Activated T-helper 2 cell treated with anti-CD3 and anti-CD28 coated beads, Interferon-gamma antibody, Interleukin-2, Interleukin-4, amounts not matched to agents 10 μg/mL and 5 μg/mL and 100 μg/mL, durations not matched to agents 14 hours and 24 hours and 36 hours (primary cell): ENCODE data around the gene TDRKH. TPM values are rescaled to one million over a fixed set of nuclear protein-coding genes. Genes with fewer than 3 reads are reported as not detected.

Source experiments
- DNase-seq: peaks from one replicate; pipeline ENCODE4 v3.0.0; 2021; ENCODE audit warnings: low spot score
- H3K27ac Mint-ChIP-seq: one replicate; pipeline ENCODE4 v1.8.0; 2021; ENCODE audit warnings: mixed read lengths
- H3K27me3 Mint-ChIP-seq: one replicate; pipeline ENCODE4 v1.8.0; 2021; ENCODE audit warnings: low read depth, mixed read lengths
- H3K36me3 Mint-ChIP-seq: one replicate; pipeline ENCODE4 v1.8.0; 2021; ENCODE audit warnings: low read depth, mixed read lengths
- H3K4me1 Mint-ChIP-seq: one replicate; pipeline ENCODE4 v1.8.0; 2021; ENCODE audit warnings: low read depth, mixed read lengths
- H3K4me3 Mint-ChIP-seq: one replicate; pipeline ENCODE4 v1.8.0; 2021; ENCODE audit warnings: low read depth, mild to moderate bottlenecking, moderate library complexity, mixed read lengths
- H3K9me3 Mint-ChIP-seq: one replicate; pipeline ENCODE4 v1.8.0; 2021; ENCODE audit warnings: mixed read lengths
- intact Hi-C: fragments of 100-400 bp; cut with micrococcal nuclease; formaldehyde crosslinking; loops from one replicate; pipeline ENCODE4 v1.15.1; 2023
- total RNA-seq: library from RNA; stranded (reverse); gene quantifications from 2 replicates; pipeline ENCODE4 v1.2.3, GENCODE V29; 2022

TDRKH gene
- total RNA-seq, 1 donor from 2014 or later = 18.2 TPM

DNA sequence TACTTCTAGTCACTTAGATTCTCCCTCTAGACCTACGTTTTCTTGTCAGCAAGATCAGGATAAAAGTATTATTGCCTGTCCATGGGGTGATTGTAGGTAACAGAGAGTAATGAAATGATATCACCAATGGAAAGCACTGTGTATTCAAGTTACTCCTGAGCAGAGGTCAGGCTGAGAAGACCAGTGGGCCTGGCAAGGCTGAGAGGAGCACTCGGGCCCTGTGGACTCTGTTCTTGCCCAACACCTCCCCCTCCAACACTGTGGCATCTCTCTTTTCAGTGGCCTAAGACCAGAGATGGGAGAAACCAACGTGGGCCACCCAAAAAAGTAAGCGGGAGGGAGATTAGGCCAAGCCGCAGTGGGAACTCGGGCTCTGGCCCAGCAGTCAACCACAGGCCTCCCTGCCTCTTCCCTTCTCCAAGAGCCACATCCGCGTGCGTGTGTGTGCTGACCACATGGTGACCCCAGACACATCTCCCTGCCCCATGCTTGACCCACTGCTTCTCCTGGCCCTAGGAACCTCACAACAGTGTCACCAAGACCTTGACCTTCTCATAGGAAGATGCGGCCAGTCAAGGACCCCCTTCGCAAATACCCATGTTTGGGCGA is 29.0 kb upstream of the TDRKH start:
- Mint-ChIP-seq H3K27me3 (no peaks in the 10 kb centered on the region), H3K9me3 (no peaks in the 10 kb centered on the region), H3K27ac (no peak overlapping the region), H3K36me3 (no peaks in the 10 kb centered on the region), H3K4me3 (no peak overlapping the region), H3K4me1 (peaks cover 46% of the 10 kb centered on the region)
- intact Hi-C loops = no loop called here
- no peak for DNase-seq

DNA sequence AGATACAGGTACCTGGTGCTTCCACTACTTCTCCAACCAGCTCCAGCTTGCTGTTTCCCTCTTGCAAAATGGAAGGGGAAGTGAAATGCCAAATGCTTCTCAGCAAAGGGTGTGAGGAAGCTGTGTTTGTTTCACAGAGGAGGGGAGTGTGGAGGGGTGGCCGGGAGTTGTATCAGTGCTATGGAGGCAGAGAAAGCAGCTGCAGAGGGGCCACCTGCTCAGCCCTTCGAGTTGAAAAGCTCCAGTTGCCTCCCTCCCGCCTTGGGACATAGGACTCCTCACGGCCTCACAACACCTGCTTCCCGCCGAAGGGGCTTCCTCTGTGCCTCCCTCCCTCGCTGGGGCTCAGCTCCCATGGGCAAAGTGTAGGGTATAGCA is 27.0 kb upstream of the TDRKH start:
- intact Hi-C loops = no loop called here
- Mint-ChIP-seq H3K27me3 (no peaks in the 10 kb centered on the region), H3K9me3 (no peaks in the 10 kb centered on the region), H3K4me3 (no peak overlapping the region), H3K36me3 (no peaks in the 10 kb centered on the region), H3K27ac (no peak overlapping the region), H3K4me1 (peaks cover 35% of the 10 kb centered on the region)
- DNase-seq = no peak

DNA sequence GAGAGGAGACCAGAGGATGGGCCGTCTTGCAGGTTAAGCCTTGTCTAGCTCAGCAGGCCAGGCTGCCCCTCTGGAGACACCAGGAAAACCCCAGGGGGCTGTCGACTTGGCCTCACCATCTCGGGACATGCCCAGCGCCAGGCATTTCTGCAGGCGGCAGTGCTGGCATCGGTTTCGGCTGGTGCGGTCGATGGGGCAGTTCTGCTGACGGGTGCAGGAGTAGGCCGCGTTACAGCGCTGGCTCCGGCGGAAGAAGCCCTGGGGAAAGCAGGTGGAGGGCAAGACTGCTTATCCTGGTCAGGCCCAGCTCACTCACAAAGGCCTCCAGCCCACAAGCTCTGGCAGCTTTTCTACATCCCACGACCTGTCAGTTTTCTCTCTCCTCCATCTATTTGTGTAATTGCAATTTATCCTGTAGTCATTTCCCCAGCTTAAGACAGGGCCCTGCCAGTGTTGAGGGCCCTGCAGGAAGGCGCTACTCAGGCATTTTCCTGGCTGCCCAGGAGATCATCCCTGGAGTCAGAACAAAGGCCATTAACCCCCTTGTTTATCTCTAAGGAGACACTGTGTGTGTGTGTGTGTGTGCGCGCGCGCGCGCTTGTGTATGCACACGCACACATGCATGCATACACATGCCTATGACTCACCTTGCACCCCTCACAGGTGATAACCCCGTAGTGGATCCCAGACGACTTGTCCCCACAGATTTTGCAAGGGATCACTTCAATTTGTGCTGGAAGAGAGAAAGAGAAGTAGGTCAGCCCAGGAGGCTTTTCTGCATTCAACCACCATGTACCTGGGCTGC is 26.4 kb upstream of the TDRKH start:
- Mint-ChIP-seq H3K4me3 (no peak overlapping the region), H3K27ac (no peak overlapping the region)

DNA sequence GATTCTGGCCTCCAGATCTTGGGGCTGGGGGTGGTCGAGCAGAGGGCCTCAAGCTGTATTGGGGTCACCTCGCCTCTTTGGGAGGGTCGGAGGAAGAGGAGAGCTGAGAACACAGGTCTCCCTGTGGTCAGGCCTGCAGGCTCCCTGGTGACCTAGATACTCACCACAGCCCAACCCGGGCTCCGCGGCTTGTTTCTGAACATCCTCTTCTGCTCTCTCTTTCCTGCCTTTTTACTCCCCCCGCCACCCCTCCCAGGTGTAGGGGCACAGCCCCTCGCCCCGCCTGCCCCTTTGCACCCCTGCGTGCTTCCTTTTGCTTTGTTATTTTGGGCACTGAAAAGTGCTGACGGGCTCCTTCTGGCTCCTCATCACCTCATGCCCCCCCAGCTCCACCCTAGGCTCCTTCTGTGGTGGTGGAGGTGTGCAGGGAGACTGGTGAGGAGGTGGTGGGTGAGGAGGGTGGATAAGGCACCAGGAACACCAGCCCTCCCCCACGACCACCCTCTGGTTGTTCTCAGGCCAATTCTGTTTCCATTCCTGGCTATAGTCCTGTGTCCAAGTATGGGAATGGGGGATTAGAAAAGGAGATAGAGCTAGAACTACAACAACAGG is 25.5 kb upstream of the TDRKH start:
- Mint-ChIP-seq H3K9me3 (no peaks in the 10 kb centered on the region), H3K4me3 (no peak overlapping the region), H3K4me1 (peaks cover 21% of the 10 kb centered on the region), H3K27ac (no peak overlapping the region), H3K27me3 (no peaks in the 10 kb centered on the region), H3K36me3 (no peaks in the 10 kb centered on the region)
- intact Hi-C loops = no loop called here
- DNase-seq = no peak

More for the DNA sequence above, 26.4 kb upstream of the TDRKH start:
- H3K4me1 Mint-ChIP-seq = peaks cover 31% of the 10 kb centered on the region
- H3K9me3 Mint-ChIP-seq = no peaks in the 10 kb centered on the region
- H3K27me3 Mint-ChIP-seq = no peaks in the 10 kb centered on the region
- intact Hi-C loops = no loop called here
- no peaks in the 10 kb centered on the region for H3K36me3 Mint-ChIP-seq
- no peak for DNase-seq

DNA sequence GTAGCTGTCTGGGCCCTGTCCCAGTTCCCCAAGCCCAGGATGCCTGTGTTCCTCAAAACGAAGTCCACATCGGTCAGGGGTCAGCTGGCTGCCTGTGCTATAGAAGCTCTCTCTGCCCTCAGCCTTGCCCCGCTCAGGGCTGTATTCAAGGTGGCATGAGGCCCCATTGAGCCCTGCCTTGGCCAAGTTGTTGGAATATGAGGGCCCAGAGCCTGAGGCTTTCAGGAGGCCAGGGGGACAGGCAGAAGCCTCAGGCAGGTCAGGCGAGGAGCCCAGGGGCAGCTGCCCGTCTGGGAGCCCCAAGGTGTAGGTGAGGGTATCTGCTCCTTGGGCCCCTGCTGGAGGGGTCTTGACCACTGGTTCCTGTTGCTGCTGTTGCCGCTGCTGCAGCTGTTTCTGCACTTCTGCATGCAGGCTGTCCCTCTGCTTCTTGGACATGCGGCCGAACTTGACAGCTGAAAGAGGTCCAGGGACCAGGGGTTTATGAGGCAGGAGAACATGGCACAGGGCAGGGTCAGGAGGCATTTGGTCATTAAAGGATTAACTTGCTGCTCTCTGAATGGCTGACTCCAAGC is 24.8 kb upstream of the TDRKH start:
- H3K4me1 Mint-ChIP-seq = peaks cover 14% of the 10 kb centered on the region
- H3K36me3 Mint-ChIP-seq = no peaks in the 10 kb centered on the region
- intact Hi-C loops = no loop called here
- H3K9me3 Mint-ChIP-seq = no peaks in the 10 kb centered on the region
- H3K4me3 Mint-ChIP-seq = no peak overlapping the region
- no peak for DNase-seq
- no peaks in the 10 kb centered on the region for H3K27me3 Mint-ChIP-seq
- H3K27ac Mint-ChIP-seq = no peak overlapping the region

GRCh38 chr1:151814426-151814825 is 24.1 kb upstream of the TDRKH start:
- Mint-ChIP-seq H3K9me3 (no peaks in the 10 kb centered on the region), H3K27ac (no peak overlapping the region), H3K4me3 (no peak overlapping the region), H3K27me3 (no peaks in the 10 kb centered on the region), H3K4me1 (peaks cover 12% of the 10 kb centered on the region), H3K36me3 (no peaks in the 10 kb centered on the region)
- intact Hi-C loops = no loop called here
- no peak for DNase-seq

DNA sequence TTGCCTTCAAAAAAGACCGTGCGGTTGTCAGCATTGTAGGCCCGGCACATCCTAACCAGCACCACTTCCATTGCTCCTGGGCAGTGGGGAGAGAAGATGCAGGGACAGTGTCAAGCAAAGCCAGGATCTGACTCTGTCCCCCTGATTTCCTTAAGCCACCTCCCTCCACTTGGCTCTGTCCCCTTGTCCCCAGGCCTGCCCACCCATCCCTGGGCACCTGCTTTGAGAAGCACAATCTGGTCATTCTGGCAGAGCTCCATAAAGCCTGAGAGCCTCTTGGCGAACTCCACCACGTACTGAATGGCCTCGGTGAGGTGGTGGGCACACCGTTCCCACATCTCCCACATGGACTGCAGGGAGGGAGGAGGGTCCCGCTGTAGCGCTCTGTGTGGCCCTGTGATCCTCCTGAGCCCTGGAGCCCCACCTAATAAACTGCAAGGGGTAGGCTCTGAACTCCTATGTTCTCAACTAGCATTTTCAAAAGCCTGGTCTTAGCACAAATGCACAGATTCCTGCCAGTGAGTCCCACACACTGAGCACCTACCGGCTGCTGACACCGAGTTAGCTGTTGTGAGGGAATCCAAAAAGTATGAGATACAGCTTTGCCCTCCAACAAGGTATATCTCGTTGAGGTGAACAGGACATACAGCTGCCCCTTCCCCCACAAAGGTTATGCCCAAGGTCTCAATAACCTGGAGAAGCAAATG is 23.1 kb upstream of the TDRKH start:
- intact Hi-C loops = no loop called here
- Mint-ChIP-seq H3K36me3 (no peaks in the 10 kb centered on the region), H3K27ac (no peak overlapping the region), H3K27me3 (peaks cover 5% of the 10 kb centered on the region), H3K4me1 (peaks cover 12% of the 10 kb centered on the region), H3K9me3 (no peaks in the 10 kb centered on the region), H3K4me3 (no peak overlapping the region)
- no peak for DNase-seq

- Mint-ChIP-seq H3K4me1 (peaks cover 6% of the 10 kb centered on the region), H3K4me3 (no peak overlapping the region), H3K27ac (no peak overlapping the region), H3K27me3 (peaks cover 8% of the 10 kb centered on the region), H3K9me3 (no peaks in the 10 kb centered on the region), H3K36me3 (no peaks in the 10 kb centered on the region)
- no peak for DNase-seq
- intact Hi-C loops = no loop called here
These were observed 20.9 kb upstream of the TDRKH start for GRCh38 chr1:151811181-151811580.

GRCh38 chr1:151809985-151810556 is 19.8 kb upstream of the TDRKH start:
- H3K9me3 Mint-ChIP-seq = no peaks in the 10 kb centered on the region
- intact Hi-C loops = no loop called here
- no peak for DNase-seq
- no peaks in the 10 kb centered on the region for H3K36me3 Mint-ChIP-seq
- H3K4me1 Mint-ChIP-seq = no peaks in the 10 kb centered on the region
- no peak overlapping the region for H3K27ac Mint-ChIP-seq
- H3K27me3 Mint-ChIP-seq = peaks cover 8% of the 10 kb centered on the region
- no peak overlapping the region for H3K4me3 Mint-ChIP-seq

- H3K9me3 Mint-ChIP-seq = no peaks in the 10 kb centered on the region
- intact Hi-C loops = no loop called here
- no peaks in the 10 kb centered on the region for H3K4me1 Mint-ChIP-seq
- H3K27me3 Mint-ChIP-seq = peaks cover 13% of the 10 kb centered on the region
- no peak overlapping the region for H3K27ac Mint-ChIP-seq
- H3K4me3 Mint-ChIP-seq = no peak overlapping the region
- no peak for DNase-seq
- H3K36me3 Mint-ChIP-seq = no peaks in the 10 kb centered on the region
These were observed 19.1 kb upstream of the TDRKH start for GRCh38 chr1:151809290-151809984.

- no peak overlapping the region for H3K27ac Mint-ChIP-seq
- no peaks in the 10 kb centered on the region for H3K9me3 Mint-ChIP-seq
- intact Hi-C loops = no loop called here
- DNase-seq = no peak
- no peak overlapping the region for H3K4me3 Mint-ChIP-seq
- H3K27me3 Mint-ChIP-seq = peaks cover 13% of the 10 kb centered on the region
- no peaks in the 10 kb centered on the region for H3K4me1 Mint-ChIP-seq
- no peaks in the 10 kb centered on the region for H3K36me3 Mint-ChIP-seq
These were observed 17.5 kb upstream of the TDRKH start for GRCh38 chr1:151807766-151808165.

- no peaks in the 10 kb centered on the region for H3K36me3 Mint-ChIP-seq
- intact Hi-C loops = no loop called here
- DNase-seq = no peak
- H3K4me1 Mint-ChIP-seq = no peaks in the 10 kb centered on the region
- H3K27ac Mint-ChIP-seq = no peak overlapping the region
- no peak overlapping the region for H3K4me3 Mint-ChIP-seq
- H3K9me3 Mint-ChIP-seq = no peaks in the 10 kb centered on the region
- H3K27me3 Mint-ChIP-seq = peaks cover 13% of the 10 kb centered on the region
These were observed 16.8 kb upstream of the TDRKH start for GRCh38 chr1:151807131-151807530.
